ENCODE results near the gene SCARB1.

DNA sequence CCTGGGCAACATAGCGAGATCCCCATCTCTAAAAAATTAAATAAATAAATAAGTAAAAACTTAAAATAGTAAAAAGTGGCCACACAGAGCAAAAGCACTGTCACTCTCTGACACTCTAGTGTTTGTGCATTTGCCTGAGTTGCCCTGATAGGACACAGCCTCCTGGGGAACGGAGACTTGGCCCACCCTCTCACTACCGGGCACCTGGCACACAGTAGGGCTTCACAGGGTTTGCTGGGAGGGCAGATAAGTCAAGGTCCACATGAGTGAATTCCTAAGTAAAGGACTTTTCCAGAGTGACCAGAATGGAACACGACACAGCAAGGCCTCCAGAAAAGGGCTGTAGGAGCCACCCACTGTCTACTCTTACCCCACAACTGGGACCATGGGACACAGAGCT is 54.3 kb downstream of the SCARB1 start:
- TF ChIP-seq POLR2AphosphoS5 (IDR thresholded peaks at IDR 0.05; ENCODE audit: borderline replicate concordance, low read depth, low read length) (no peak), EZH2 (IDR thresholded peaks at IDR 0.05) (no peak), FOXP2 (optimal IDR thresholded peaks at IDR 0.05; ENCODE audit: control extremely low read depth, extremely low read length, insufficient read depth) (no peak)

Data from SK-N-MC (cell line).